AG04450 (cell line): Measurements from ENCODE around the gene TCF19. TPM values are rescaled to one million over a fixed set of nuclear protein-coding genes. Genes with fewer than 3 reads are reported as not detected.
A peak's percentile ranks its signal among the peaks of the same experiment; 100 is the strongest.

ENCODE experiments used
- CTCF ChIA-PET: fragments of 300-600, 350-600 bp; formaldehyde crosslinking; extraction: SDS; loops from one replicate; lab custom pipeline; 2022; ENCODE audit warnings: antibody characterized with exemption, inconsistent platforms; lab: Charles Lee
- POLR2A ChIA-PET: fragments of 350-600 bp; formaldehyde crosslinking; extraction: SDS; loops from one replicate; lab custom pipeline; 2021; ENCODE audit warnings: antibody characterized with exemption, inconsistent platforms; lab: Yijun Ruan, JAX
- DNase-seq: peaks from one replicate; pipeline ENCODE4 v3.0.0-alpha.2; 2011; ENCODE audit warnings: low read depth, low spot score
- H3K27ac ChIP-seq: one replicate; pipeline ENCODE4 v1.5.1; 2012; ENCODE audit warnings: low read depth, low read length, control low read depth
- H3K27me3 ChIP-seq: one replicate; pipeline ENCODE4 v1.6.0; 2012; ENCODE audit warnings: low read length; ENCODE audit not compliant: control insufficient read depth, insufficient read depth
- H3K4me3 ChIP-seq: 2 replicates; pipeline ENCODE4 v1.5.1; 2011; ENCODE audit warnings: mild to moderate bottlenecking, low read depth, low read length, control low read depth
- H3K9me3 ChIP-seq: 2 replicates; pipeline ENCODE4 v1.5.1; 2012; ENCODE audit warnings: low read length; ENCODE audit not compliant: control insufficient read depth, insufficient read depth
- polyA plus RNA-seq: library from polyadenylated mRNA; depleted of rRNA; stranded (reverse); fragments of >200 nt; gene quantifications from 2 replicates; pipeline ENCODE4 v1.2.3, GENCODE V29; 2011
- TF ChIP-seq, protein P1 (sequence below): IDR thresholded peaks from 2 replicates; pipeline ENCODE4 v1.5.1; 2011; ENCODE audit warnings: low read depth, low read length, control low read depth, inconsistent platforms

Gene TCF19
- polyA plus RNA-seq, 1 experiment = 4.2 TPM

DNA sequence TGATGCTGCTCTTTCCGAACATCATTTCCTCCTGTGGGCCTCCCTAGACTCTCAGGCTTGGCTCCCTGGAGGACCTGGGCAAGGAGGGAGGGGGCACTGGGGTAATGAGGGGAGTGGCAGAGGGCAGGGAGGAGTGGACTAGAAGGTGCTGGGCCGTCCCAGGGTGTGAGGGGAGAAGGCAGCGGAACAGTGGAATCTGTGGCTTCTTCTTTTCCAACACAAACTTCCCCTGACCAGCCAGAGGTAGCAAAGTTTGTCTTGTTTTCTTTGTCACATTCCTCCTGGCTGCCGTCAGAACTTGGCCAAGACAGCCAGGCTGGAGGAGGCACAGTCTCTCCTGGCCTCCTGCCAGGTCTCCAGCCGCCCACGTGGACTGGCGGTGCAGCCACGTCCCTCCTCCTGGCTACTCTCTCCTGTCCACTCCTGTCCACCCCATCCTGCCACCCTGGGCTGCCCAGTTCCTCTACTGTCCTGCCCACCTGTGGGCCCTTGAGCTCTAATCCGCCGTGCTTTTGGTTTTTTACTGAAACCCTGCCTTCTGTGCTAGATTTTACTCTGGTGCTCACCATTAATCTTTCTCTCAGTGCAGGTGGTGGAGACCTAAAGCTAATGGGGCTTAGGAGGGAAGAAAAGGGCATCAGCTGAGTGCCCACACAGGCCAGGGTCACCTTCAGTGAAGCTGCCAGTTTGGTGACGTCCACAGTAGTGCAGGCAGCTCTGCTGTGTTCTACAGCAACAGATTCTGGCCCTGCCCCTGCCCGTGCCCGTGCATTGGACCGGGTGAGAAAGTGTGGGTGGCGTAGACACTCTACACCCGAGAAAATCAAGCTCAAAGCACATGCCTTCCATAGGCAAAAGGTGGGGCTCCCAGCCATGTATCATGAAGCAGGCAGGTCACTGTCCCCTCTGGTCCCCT is 35.3 kb upstream of the TCF19 start:
- ChIA-PET CTCF (interaction anchor here (2.0 kb wide), 1 partner anchor 209 kb away, joined by 5 read pairs; the partner anchor contains the start of gene VARS2), POLR2A (no interaction called here)
- TF ChIP-seq, protein P1, sequence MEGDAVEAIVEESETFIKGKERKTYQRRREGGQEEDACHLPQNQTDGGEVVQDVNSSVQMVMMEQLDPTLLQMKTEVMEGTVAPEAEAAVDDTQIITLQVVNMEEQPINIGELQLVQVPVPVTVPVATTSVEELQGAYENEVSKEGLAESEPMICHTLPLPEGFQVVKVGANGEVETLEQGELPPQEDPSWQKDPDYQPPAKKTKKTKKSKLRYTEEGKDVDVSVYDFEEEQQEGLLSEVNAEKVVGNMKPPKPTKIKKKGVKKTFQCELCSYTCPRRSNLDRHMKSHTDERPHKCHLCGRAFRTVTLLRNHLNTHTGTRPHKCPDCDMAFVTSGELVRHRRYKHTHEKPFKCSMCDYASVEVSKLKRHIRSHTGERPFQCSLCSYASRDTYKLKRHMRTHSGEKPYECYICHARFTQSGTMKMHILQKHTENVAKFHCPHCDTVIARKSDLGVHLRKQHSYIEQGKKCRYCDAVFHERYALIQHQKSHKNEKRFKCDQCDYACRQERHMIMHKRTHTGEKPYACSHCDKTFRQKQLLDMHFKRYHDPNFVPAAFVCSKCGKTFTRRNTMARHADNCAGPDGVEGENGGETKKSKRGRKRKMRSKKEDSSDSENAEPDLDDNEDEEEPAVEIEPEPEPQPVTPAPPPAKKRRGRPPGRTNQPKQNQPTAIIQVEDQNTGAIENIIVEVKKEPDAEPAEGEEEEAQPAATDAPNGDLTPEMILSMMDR = no peak
- peak; percentile 77 for DNase-seq
- H3K27me3 ChIP-seq = no peaks in the 10 kb centered on the region
- H3K4me3 ChIP-seq = no peak overlapping the region
- H3K9me3 ChIP-seq = no peaks in the 10 kb centered on the region; the same call in 1 of the 2 replicates
- H3K27ac ChIP-seq = peak overlapping the region; percentile 85

DNA sequence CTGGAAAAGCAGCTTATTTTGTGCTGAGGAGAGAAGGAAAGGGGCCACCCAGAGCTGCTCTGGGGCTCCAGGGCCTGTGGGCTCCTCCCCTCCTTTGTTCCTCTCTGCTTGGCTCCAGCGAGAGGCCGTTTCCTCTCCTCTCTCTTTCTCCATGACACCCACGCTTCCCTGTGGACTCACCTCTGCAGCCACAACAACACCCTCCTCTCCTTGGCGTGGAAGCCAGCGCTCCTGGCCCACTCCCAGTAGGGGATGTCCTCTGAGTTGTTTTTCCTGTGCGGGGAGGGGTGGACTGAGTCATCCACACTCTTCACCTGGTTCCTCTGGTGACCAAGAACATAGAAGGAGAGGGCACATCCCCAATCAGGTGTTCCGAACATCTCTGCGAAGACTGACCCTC is 33.2 kb upstream of the TCF19 start:
- no peaks in the 10 kb centered on the region; the same call in 1 of the 2 replicates for H3K9me3 ChIP-seq
- POLR2A ChIA-PET = interaction anchor here (0.5 kb wide), 1 partner anchor 517 kb away, joined by 5 read pairs; no protein-coding TSS in a partner anchor
- TF ChIP-seq, protein P1 = no peak
- no peak overlapping the region for H3K27ac ChIP-seq
- peaks cover 13% of the 10 kb centered on the region for H3K27me3 ChIP-seq
- CTCF ChIA-PET = interaction anchor here (0.9 to 2.0 kb wide), 2 partner anchors 211 to 241 kb away, joined by 3 to 5 read pairs; partner anchors contain the start of gene VARS2
- no peak overlapping the region for H3K4me3 ChIP-seq
- DNase-seq = no peak

DNA sequence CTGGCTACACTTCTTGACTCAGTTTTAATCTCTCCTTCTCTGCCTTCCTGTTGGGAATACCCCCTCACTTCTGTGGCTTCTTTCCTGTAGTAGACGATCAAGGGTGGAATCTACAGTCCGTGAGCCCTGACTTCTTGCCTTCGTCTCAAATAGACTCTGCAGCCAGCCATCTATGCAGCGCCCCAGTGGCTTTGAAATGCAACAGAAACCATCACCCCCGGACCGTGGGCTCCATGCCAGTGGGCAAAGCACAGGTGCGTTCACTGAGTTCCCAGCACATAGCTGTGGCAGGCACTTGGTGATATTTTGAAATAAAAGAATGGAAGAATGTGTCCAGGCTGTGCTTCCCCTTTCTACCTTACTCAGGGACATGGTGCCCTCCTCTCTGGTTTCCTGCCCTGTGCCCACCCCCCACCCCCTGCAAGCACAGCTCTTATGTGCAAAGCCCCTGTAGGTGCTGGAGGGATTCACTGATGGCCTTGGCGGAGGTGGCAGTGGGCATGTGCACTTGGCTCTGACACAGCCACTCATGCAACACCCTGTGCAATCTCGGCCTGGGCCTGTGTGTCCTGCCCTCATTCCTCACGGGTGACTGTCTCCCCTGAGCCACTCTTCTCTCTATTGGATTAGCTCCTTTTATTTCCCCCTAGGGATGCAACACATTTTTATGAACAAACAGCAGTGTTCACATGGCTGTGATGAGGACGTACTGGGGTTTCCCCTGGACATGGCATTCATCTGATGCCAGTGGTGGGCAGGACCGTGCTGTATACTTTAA is 32.6 kb upstream of the TCF19 start:
- ChIA-PET POLR2A (no interaction called here), CTCF (interaction anchor here (1.1 to 1.5 kb wide), 5 partner anchors 39 to 297 kb away, joined by 3 to 5 read pairs (median 4); partner anchors contain the start of gene VARS2)
- Histone ChIP-seq H3K4me3 (no peak overlapping the region), H3K27ac (no peak overlapping the region), H3K9me3 (no peaks in the 10 kb centered on the region; the same call in 1 of the 2 replicates), H3K27me3 (peaks cover 13% of the 10 kb centered on the region)
- TF ChIP-seq, protein P1 = no peak
- no peak for DNase-seq

DNA sequence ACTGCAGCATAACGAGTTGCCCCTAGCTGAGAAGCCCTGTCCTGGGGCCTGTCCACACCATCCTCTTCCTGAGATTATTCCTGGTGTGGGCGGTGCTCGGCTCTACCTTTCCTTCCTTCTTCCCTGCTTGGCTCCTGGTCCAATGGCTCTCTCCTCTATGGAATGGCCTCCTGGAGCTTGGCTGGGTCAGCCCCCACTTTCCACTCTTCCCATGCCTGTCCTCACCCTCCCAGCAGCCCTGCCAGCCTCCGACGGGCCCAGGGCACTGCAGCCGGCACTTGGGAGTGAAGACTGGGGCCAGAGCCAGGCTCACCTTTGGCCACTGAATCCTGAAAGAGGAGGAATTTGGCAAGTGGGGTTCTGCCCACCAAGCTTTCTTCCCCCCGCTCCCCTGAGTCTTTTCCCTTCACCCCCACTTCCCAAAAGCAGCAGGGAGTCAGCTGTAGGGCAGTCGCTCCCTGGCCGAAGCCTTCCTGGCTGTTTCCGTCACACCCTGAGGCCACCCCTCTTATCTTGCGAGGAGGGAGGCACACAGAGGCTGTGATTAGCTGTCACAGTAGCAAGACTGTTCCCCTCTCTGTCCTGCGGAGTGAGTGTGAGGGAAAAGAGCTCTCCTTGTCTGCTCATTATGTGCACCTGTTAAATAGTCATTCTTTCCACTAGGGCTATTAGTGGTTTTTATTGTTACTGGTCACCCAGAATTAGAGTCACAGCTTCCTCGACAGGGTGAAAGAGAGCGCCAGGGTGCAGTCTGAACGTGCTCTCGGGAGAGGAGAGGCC is 31.8 kb upstream of the TCF19 start:
- Histone ChIP-seq H3K27ac (no peak overlapping the region), H3K27me3 (peaks cover 13% of the 10 kb centered on the region), H3K9me3 (no peaks in the 10 kb centered on the region; the same call in 1 of the 2 replicates), H3K4me3 (no peak overlapping the region)
- CTCF ChIA-PET = interaction anchor here (0.8 to 1.5 kb wide), 8 partner anchors 20 to 673 kb away, joined by 3 to 5 read pairs (median 4); partner anchors contain the start of gene VARS2
- TF ChIP-seq, protein P1 = no peak
- no peak for DNase-seq
- POLR2A ChIA-PET = no interaction called here
